ENCODE results near the gene GPBP1. TPM values are rescaled to one million over a fixed set of nuclear protein-coding genes. Genes with fewer than 3 reads are reported as not detected.
"Not testable (repeated sequence)": the region's sequence is repeated elsewhere in the genome, so short reads cannot be mapped to it uniquely, and the experiment has no call there.

GPBP1 gene
- polyA plus RNA-seq, 1 of the 3 experiments (the other 2 are of a cell fraction): 11.4 TPM

DNA sequence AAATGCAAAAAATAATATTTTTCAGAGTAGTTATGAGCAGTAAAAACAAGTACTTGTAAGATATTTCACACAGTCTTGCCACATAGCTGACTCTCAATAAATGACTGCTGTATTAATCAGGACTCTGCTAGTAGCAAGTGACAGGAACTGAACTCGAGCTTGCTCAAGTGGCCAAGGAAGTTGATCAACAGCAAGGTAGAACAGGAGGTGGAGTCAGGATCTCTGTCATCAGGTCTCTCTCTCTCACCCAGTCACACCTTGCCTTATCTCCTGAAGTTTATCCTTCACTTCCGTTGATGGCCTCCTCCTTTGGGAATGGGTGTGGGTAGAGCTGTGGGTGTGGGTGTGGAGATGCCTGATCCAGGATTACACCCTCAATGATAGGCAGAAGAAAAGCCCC is 107.0 kb downstream of the GPBP1 start:
- H3K27ac ChIP-seq (ENCODE audit: low read depth in 2 of 2, low read length in 1 of 2): no peak overlapping the region
- H3K9me3 ChIP-seq: no peaks in the 10 kb centered on the region
- no peak overlapping the region for H3K4me3 ChIP-seq (ENCODE audit: low read depth in 2 of 2, low read length in 1 of 2)
- no peak overlapping the region for H2AFZ ChIP-seq (ENCODE audit: low read depth)
- POLR2A ChIA-PET: no interaction called here
- no peaks in the 10 kb centered on the region for H4K20me1 ChIP-seq (ENCODE audit: insufficient read depth)
- H3K9ac ChIP-seq: no peak overlapping the region
- H3K36me3 ChIP-seq (replicated peaks in 1 of 2; ENCODE audit: control insufficient read depth in 1 of 2, insufficient read depth in 2 of 2, low read length in 1 of 2): no peaks in the 10 kb centered on the region
- TF ChIP-seq RCOR1 (IDR thresholded peaks at IDR 0.05; ENCODE audit: low read length): no peak
- TF ChIP-seq, protein P1, sequence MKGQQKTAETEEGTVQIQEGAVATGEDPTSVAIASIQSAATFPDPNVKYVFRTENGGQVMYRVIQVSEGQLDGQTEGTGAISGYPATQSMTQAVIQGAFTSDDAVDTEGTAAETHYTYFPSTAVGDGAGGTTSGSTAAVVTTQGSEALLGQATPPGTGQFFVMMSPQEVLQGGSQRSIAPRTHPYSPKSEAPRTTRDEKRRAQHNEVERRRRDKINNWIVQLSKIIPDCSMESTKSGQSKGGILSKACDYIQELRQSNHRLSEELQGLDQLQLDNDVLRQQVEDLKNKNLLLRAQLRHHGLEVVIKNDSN (IDR thresholded peaks at IDR 0.05; ENCODE audit: borderline replicate concordance, low read depth): no peak
- TF ChIP-seq, protein P2, sequence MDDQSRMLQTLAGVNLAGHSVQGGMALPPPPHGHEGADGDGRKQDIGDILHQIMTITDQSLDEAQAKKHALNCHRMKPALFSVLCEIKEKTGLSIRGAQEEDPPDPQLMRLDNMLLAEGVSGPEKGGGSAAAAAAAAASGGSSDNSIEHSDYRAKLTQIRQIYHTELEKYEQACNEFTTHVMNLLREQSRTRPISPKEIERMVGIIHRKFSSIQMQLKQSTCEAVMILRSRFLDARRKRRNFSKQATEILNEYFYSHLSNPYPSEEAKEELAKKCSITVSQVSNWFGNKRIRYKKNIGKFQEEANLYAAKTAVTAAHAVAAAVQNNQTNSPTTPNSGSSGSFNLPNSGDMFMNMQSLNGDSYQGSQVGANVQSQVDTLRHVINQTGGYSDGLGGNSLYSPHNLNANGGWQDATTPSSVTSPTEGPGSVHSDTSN (IDR thresholded peaks at IDR 0.05): no peak
- no peak for TF ChIP-seq NFIC (IDR thresholded peaks at IDR 0.05; ENCODE audit: borderline replicate concordance)
- no peak for TF ChIP-seq CHD2 (IDR thresholded peaks at IDR 0.05; ENCODE audit: low read length, partially characterized antibody)
- TF ChIP-seq MEF2A (IDR thresholded peaks at IDR 0.05; ENCODE audit: borderline replicate concordance, low read depth): no peak
- TF ChIP-seq ELF1 (IDR thresholded peaks at IDR 0.05): no peak
- TF ChIP-seq YY1 (IDR thresholded peaks at IDR 0.05; ENCODE audit: low read depth): no peak
- TF ChIP-seq JUND (IDR thresholded peaks at IDR 0.05): no peak
- H3K27me3 ChIP-seq (ENCODE audit: insufficient read depth): no peaks in the 10 kb centered on the region
- no peak overlapping the region for H3K4me2 ChIP-seq
- H3F3A ChIP-seq (replicated peaks; ENCODE audit: insufficient read depth): no peaks in the 10 kb centered on the region
- CTCF ChIA-PET: interaction anchor here (0.9 to 1.3 kb wide), 2 partner anchors 16 to 1178 kb away, joined by 3 to 4 read pairs; no protein-coding TSS in a partner anchor
- H3K79me2 ChIP-seq (ENCODE audit: insufficient read depth): no peaks in the 10 kb centered on the region
- 33% methylated on average over 2 of the region's 2 CpGs for WGBS (ENCODE audit: low lambda C conversion rate)
- H3K9me2 ChIP-seq: no peaks in the 10 kb centered on the region
- no peaks in the 10 kb centered on the region for H3K4me1 ChIP-seq (ENCODE audit: control insufficient read depth in 1 of 2, insufficient read depth in 2 of 2, low read depth in 1 of 2, low read length in 1 of 2)
- no peak for DNase-seq

DNA sequence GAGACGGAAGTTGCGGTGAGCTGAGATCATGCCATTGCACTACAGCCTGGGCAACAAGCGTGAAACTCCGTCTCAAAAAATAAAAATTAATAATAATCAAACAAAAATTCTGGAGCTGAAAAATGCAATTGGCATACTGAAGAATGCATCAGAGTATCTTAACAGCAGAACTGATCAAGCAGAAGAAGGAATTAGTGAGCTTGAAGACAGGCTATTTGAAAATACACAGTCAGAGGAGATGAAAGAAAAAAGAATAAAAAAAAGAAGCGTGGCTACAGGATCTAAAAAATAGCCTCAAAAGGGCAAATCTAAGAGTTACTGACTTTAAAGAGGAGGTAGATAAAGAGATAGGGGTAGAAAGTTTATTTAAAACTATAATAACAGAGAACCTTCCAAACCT is 111.2 kb downstream of the GPBP1 start:
- H3K4me1 ChIP-seq (ENCODE audit: control insufficient read depth in 1 of 2, insufficient read depth in 2 of 2, low read depth in 1 of 2, low read length in 1 of 2); H3K9me2 ChIP-seq; H2AFZ ChIP-seq (ENCODE audit: low read depth); H3K79me2 ChIP-seq (ENCODE audit: insufficient read depth); POLR2A ChIA-PET; H3K4me3 ChIP-seq (ENCODE audit: low read depth in 2 of 2, low read length in 1 of 2); H3K27me3 ChIP-seq (ENCODE audit: insufficient read depth); H3K36me3 ChIP-seq (replicated peaks in 1 of 2; ENCODE audit: control insufficient read depth in 1 of 2, insufficient read depth in 2 of 2, low read length in 1 of 2); DNase-seq; H3K9me3 ChIP-seq; H3K4me2 ChIP-seq; CTCF ChIA-PET; H3K9ac ChIP-seq; H4K20me1 ChIP-seq (ENCODE audit: insufficient read depth); H3K27ac ChIP-seq (ENCODE audit: low read depth in 2 of 2, low read length in 1 of 2); H3F3A ChIP-seq (replicated peaks; ENCODE audit: insufficient read depth): not testable (repeated sequence)
- 77% methylated on average over 5 of the region's 5 CpGs for WGBS (ENCODE audit: low lambda C conversion rate)

DNA sequence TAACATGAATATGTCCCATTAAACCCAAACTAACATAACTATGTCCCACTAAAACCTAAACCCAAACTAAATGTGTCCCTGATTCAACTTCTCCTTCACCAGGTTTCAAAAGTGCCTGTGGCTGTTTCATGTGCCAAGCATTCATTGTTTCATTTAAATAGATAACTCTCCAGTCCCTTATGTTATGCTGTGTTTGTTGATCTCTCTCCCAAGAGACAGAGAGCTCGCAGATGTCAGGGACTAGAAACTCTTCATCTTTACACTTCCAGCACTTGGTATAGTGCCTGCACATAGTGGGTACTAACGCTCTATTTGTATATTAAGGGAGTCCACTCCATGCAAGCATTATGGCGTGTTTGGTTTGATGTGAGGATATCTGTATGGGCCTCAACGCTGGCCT is 118.0 kb downstream of the GPBP1 start:
- Histone ChIP-seq H3K9me2 (no peaks in the 10 kb centered on the region), H3K9ac (no peak overlapping the region), H3K27ac (ENCODE audit: low read depth in 2 of 2, low read length in 1 of 2) (no peak overlapping the region), H3K4me3 (ENCODE audit: low read depth in 2 of 2, low read length in 1 of 2) (no peak overlapping the region), H3F3A (replicated peaks; ENCODE audit: insufficient read depth) (no peaks in the 10 kb centered on the region), H3K9me3 (0 out of 2 replicates have a peak, but pooled peaks cover 5% of the 10 kb centered on the region), H3K4me2 (no peak overlapping the region), H3K36me3 (replicated peaks in 1 of 2; ENCODE audit: control insufficient read depth in 1 of 2, insufficient read depth in 2 of 2, low read length in 1 of 2) (no peaks in the 10 kb centered on the region), H3K79me2 (ENCODE audit: insufficient read depth) (no peaks in the 10 kb centered on the region), H3K4me1 (ENCODE audit: control insufficient read depth in 1 of 2, insufficient read depth in 2 of 2, low read depth in 1 of 2, low read length in 1 of 2) (no peaks in the 10 kb centered on the region), H3K27me3 (ENCODE audit: insufficient read depth) (no peaks in the 10 kb centered on the region), H4K20me1 (ENCODE audit: insufficient read depth) (no peaks in the 10 kb centered on the region), H2AFZ (ENCODE audit: low read depth) (no peak overlapping the region)
- no peak for DNase-seq
- POLR2A ChIA-PET: no interaction called here
- CTCF ChIA-PET: no interaction called here
- TF ChIP-seq, protein P3, sequence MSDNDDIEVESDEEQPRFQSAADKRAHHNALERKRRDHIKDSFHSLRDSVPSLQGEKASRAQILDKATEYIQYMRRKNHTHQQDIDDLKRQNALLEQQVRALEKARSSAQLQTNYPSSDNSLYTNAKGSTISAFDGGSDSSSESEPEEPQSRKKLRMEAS (IDR thresholded peaks at IDR 0.05; ENCODE audit: low read depth): no peak
- TF ChIP-seq EZH2phosphoT487 (IDR thresholded peaks at IDR 0.05; ENCODE audit: borderline replicate concordance, low read depth) (no peak), MEF2A (IDR thresholded peaks at IDR 0.05; ENCODE audit: borderline replicate concordance, low read depth) (no peak), NRF1 (IDR thresholded peaks at IDR 0.05; ENCODE audit: low read depth, low read length) (no peak), FOXJ3 (CRISPR knock-in tag; IDR thresholded peaks at IDR 0.05) (no peak), JUND (IDR thresholded peaks at IDR 0.05) (no peak), FOXM1 (IDR thresholded peaks at IDR 0.05; ENCODE audit: low read depth) (no peak), NFIC (IDR thresholded peaks at IDR 0.05; ENCODE audit: borderline replicate concordance) (no peak), SMC3 (IDR thresholded peaks at IDR 0.05; ENCODE audit: low read depth, low read length) (no peak), ELF1 (IDR thresholded peaks at IDR 0.05) (no peak), RXRA (IDR thresholded peaks at IDR 0.05; ENCODE audit: borderline replicate concordance, low read depth) (no peak), FOSL2 (IDR thresholded peaks at IDR 0.05; ENCODE audit: borderline replicate concordance, low read depth) (no peak)
- TF ChIP-seq, protein P4, sequence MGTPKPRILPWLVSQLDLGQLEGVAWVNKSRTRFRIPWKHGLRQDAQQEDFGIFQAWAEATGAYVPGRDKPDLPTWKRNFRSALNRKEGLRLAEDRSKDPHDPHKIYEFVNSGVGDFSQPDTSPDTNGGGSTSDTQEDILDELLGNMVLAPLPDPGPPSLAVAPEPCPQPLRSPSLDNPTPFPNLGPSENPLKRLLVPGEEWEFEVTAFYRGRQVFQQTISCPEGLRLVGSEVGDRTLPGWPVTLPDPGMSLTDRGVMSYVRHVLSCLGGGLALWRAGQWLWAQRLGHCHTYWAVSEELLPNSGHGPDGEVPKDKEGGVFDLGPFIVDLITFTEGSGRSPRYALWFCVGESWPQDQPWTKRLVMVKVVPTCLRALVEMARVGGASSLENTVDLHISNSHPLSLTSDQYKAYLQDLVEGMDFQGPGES (IDR thresholded peaks at IDR 0.05; ENCODE audit: low read depth, low read length): no peak
- WGBS (ENCODE audit: low lambda C conversion rate): 88% methylated on average over 4 of the region's 4 CpGs
